ENCODE results near the gene TIMP2. TPM values are rescaled to one million over a fixed set of nuclear protein-coding genes. Genes with fewer than 3 reads are reported as not detected.

TIMP2 gene
- total RNA-seq, 4 donors from 2014 or later, result 172 to 315 (median 211) TPM

GRCh38 chr17:78900816-78901215 is 24.4 kb downstream of the TIMP2 start:
- peaks cover 0 to 43% of the 10 kb centered on the region in 2 donors for H3K36me3 ChIP-seq
- H3K4me3 ChIP-seq, result no peak overlapping the region
- WGBS, 2 donors (ENCODE audit: low coverage in 1 of 2), result 89% methylated on average over 3 of the region's 29 CpGs; no CpG with 5 or more reads in 1 of the 2 donors
- H3K9me3 ChIP-seq, result no peaks in the 10 kb centered on the region
- peaks cover 8 to 99% (median 53%) of the 10 kb centered on the region in 3 donors for H3K4me1 ChIP-seq
- TF ChIP-seq EP300 (IDR thresholded peaks at IDR 0.05), result no peak
- no peak for TF ChIP-seq CTCF (IDR thresholded peaks at IDR 0.05)
- TF ChIP-seq POLR2A (IDR thresholded peaks at IDR 0.05), result no peak
- no peak for TF ChIP-seq POLR2AphosphoS5 (IDR thresholded peaks at IDR 0.05)
- H3K27ac ChIP-seq, result no peak overlapping the region
- ATAC-seq, result no peak
- no peaks in the 10 kb centered on the region for H3K27me3 ChIP-seq

DNA sequence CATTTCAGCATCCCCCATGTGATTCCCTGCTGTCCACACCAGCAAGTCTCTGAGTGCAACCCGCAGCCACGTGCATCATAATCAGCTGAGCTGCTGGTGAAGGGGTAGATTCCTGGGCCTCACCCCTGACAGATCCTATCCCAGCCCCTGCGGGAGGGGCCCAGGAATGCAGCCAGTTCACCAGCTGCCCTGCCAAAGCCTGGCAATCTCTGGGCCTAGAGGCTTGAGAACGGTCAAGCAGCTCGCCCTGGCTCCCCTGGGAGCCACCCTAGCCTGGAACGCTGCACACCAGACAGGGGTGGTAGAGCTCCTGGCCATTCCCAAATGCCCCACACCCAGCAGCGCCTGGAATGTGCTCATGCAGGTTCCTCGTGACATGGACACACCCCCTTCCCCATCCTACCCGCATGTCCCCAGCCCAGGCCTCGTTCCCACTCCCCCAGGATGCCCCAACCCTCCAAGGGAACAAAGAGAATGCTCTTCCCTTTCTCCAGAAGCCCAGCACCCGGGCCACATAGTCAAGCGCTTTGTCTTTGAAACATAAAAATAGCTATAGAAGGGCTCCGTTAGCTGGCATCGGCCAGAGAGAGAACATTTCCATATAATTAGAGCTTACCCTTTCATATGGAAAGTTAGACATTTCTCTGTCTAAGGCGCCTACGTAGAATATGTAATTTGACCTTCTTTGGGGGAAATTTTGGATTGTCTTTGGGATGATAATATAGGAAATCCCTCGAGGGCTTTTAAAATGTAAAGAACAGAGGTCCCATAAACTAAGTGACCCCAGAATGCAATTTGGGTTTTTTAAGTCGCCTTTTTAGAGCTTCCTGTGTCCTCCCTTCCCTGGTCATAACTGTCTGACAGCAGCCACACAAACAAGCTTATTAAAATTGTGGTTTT is 25.6 kb downstream of the TIMP2 start:
- H3K4me1 ChIP-seq, result peaks cover 12 to 99% (median 59%) of the 10 kb centered on the region in 3 donors
- H3K36me3 ChIP-seq, result peaks cover 0 to 43% of the 10 kb centered on the region in 2 donors
- H3K4me3 ChIP-seq, result no peak overlapping the region
- no peaks in the 10 kb centered on the region for H3K27me3 ChIP-seq
- TF ChIP-seq EP300 (IDR thresholded peaks at IDR 0.05), result no peak
- TF ChIP-seq POLR2A (IDR thresholded peaks at IDR 0.05), result no peak
- TF ChIP-seq CTCF (IDR thresholded peaks at IDR 0.05), result no peak
- TF ChIP-seq POLR2AphosphoS5 (IDR thresholded peaks at IDR 0.05), result no peak
- ATAC-seq, result peak; percentile 38
- H3K9me3 ChIP-seq, result no peaks in the 10 kb centered on the region
- peak overlapping the region in 3 of 4 donors; percentile 30 to 58 (median 44) for H3K27ac ChIP-seq
- WGBS, 2 donors (ENCODE audit: low coverage in 1 of 2), result 47 to 60% methylated on average over 7 to 9 of the region's 18 CpGs

GRCh38 chr17:78898947-78899346 is 26.2 kb downstream of the TIMP2 start:
- H3K9me3 ChIP-seq, result no peaks in the 10 kb centered on the region
- H3K27me3 ChIP-seq, result no peaks in the 10 kb centered on the region
- peak overlapping the region in 3 of 4 donors; percentile 30 to 58 (median 44) for H3K27ac ChIP-seq
- no peak overlapping the region for H3K4me3 ChIP-seq
- peaks cover 12 to 99% (median 62%) of the 10 kb centered on the region in 3 donors for H3K4me1 ChIP-seq
- peaks cover 0 to 39% of the 10 kb centered on the region in 2 donors for H3K36me3 ChIP-seq
- 90% methylated on average over 11 of the region's 13 CpGs; no CpG with 5 or more reads in 1 of the 2 donors for WGBS, 2 donors (ENCODE audit: low coverage in 1 of 2)
- TF ChIP-seq POLR2AphosphoS5 (IDR thresholded peaks at IDR 0.05) (no peak), CTCF (IDR thresholded peaks at IDR 0.05) (no peak), POLR2A (IDR thresholded peaks at IDR 0.05) (no peak), EP300 (IDR thresholded peaks at IDR 0.05) (no peak)
- no peak for ATAC-seq

- Histone ChIP-seq H3K27me3 (no peaks in the 10 kb centered on the region), H3K9me3 (no peaks in the 10 kb centered on the region), H3K4me1 (peaks cover 12 to 99% (median 62%) of the 10 kb centered on the region in 3 donors), H3K4me3 (no peak overlapping the region), H3K36me3 (peaks cover 0 to 32% of the 10 kb centered on the region in 2 donors), H3K27ac (peak overlapping the region in 3 of 4 donors; percentile 66 to 78 (median 70))
- TF ChIP-seq CTCF (IDR thresholded peaks at IDR 0.05) (no peak), POLR2AphosphoS5 (IDR thresholded peaks at IDR 0.05) (no peak), EP300 (IDR thresholded peaks at IDR 0.05) (no peak), POLR2A (IDR thresholded peaks at IDR 0.05) (no peak)
- WGBS, 2 donors (ENCODE audit: low coverage in 1 of 2), result 64 to 90% methylated on average over 2 to 16 of the region's 17 CpGs
- ATAC-seq, result no peak
Measured at GRCh38 chr17:78898075-78898836, 26.9 kb downstream of the TIMP2 start.

Data from gastroesophageal sphincter (tissue), 4 donors.